Measurements from ENCODE around the gene ZRSR2. TPM values are rescaled to one million over a fixed set of nuclear protein-coding genes. Genes with fewer than 3 reads are reported as not detected.

ZRSR2 gene
- total and polyA plus RNA-seq, 2 of the 13 experiments (the other 11 are each of a cell fraction or from before 2014, with no cell fraction given), result 3.6 to 4.9 TPM

GRCh38 chrX:15853586-15854079 lies 63.3 kb downstream of the ZRSR2 start:
- intact Hi-C loops (cut with micrococcal nuclease; ENCODE audit: unreplicated experiment) (loop anchor here (10.0 kb wide), 2 partner anchors 121 to 169 kb away; no protein-coding TSS in a partner anchor), in situ Hi-C loops (cut with HindIII; ENCODE audit: extremely low pct_ligation_motif_present, low pct_unique_long_range_greater_than_20kb) (no loop called here)
- POLR2A ChIA-PET, result no interaction called here
- H3K4me2 ChIP-seq (ENCODE audit: low read depth, low read length), result peak overlapping the region; percentile 88
- no peaks in the 10 kb centered on the region for H4K20me1 ChIP-seq (ENCODE audit: insufficient read depth, low read length)
- CTCF ChIA-PET (ENCODE audit: low intra/inter-chr PET ratio, low total read pairs), result no interaction called here
- FAIRE-seq (peak; percentile 12), DNase-seq (ENCODE audit: low spot score) (no peak), ATAC-seq (no peak)
- peaks cover 22% of the 10 kb centered on the region; the same call in 1 of the 2 replicates for H3K4me1 ChIP-seq (ENCODE audit: insufficient read depth, low read length)
- H3K36me3 ChIP-seq (replicated peaks in 1 of 2; ENCODE audit: control insufficient read depth in 1 of 2, insufficient read depth in 2 of 2, low read length in 2 of 2), result no peaks in the 10 kb centered on the region
- TSS peak; percentile 64 for BruUV-seq (replicated peaks)
- no peaks in the 10 kb centered on the region for H3K9me3 ChIP-seq (ENCODE audit: low read length)
- WGBS (ENCODE audit: low lambda C conversion rate), result 18% methylated on average over 12 of the region's 14 CpGs
- peak overlapping the region; percentile 67 to 74 (median 68) for H3K4me3 ChIP-seq (replicated peaks in 1 of 3; ENCODE audit: insufficient read depth in 1 of 3, low read depth in 2 of 3, low read length in 3 of 3)
- H3K27ac ChIP-seq (ENCODE audit: extremely low read length, insufficient read depth, low read length), result peak overlapping the region; percentile 40
- peaks cover 0 to 3% of the 10 kb centered on the region in 2 experiments; a peak in 1 of 5 replicates for H3K27me3 ChIP-seq (ENCODE audit: control insufficient read depth in 1 of 2, insufficient read depth in 2 of 2, low read length in 2 of 2)
- no peak overlapping the region for H2AFZ ChIP-seq (ENCODE audit: low read length)
- no peaks in the 10 kb centered on the region for H3K79me2 ChIP-seq (ENCODE audit: insufficient read depth, low read length)
- TF ChIP-seq CREB1 (IDR thresholded peaks at IDR 0.05) (0 out of 2 replicates have a peak, but pooled peaks have one; percentile 25), CREB1 (CRISPR knock-in tag; IDR thresholded peaks at IDR 0.05) (no peak), ZBTB49 (CRISPR knock-in tag; IDR thresholded peaks at IDR 0.05; ENCODE audit: borderline replicate concordance) (no peak)
- peak overlapping the region; percentile 49 for H3K9ac ChIP-seq (ENCODE audit: insufficient read depth, low read depth, low read length)

GRCh38 chrX:15854080-15854655 lies 63.9 kb downstream of the ZRSR2 start:
- no TSS peak for BruUV-seq (replicated peaks)
- H3K27ac ChIP-seq (ENCODE audit: extremely low read length, insufficient read depth, low read length), result peak overlapping the region; percentile 40
- ChIA-PET POLR2A (interaction anchor here (1.2 kb wide), 1 partner anchor 179 kb away, joined by 4 read pairs; no protein-coding TSS in a partner anchor), CTCF (ENCODE audit: low intra/inter-chr PET ratio, low total read pairs) (no interaction called here)
- H3K9ac ChIP-seq (ENCODE audit: insufficient read depth, low read depth, low read length), result peak overlapping the region; percentile 49
- no peaks in the 10 kb centered on the region for H3K36me3 ChIP-seq (replicated peaks in 1 of 2; ENCODE audit: control insufficient read depth in 1 of 2, insufficient read depth in 2 of 2, low read length in 2 of 2)
- in situ Hi-C loops (cut with HindIII; ENCODE audit: extremely low pct_ligation_motif_present, low pct_unique_long_range_greater_than_20kb), result no loop called here
- FAIRE-seq (no peak), DNase-seq (ENCODE audit: low spot score) (peak; percentile 24), ATAC-seq (peak; percentile 74)
- peaks cover 0 to 3% of the 10 kb centered on the region in 2 experiments; a peak in 1 of 5 replicates for H3K27me3 ChIP-seq (ENCODE audit: control insufficient read depth in 1 of 2, insufficient read depth in 2 of 2, low read length in 2 of 2)
- H3K4me2 ChIP-seq (ENCODE audit: low read depth, low read length), result peak overlapping the region; percentile 88
- peaks cover 22% of the 10 kb centered on the region; the same call in 1 of the 2 replicates for H3K4me1 ChIP-seq (ENCODE audit: insufficient read depth, low read length)
- intact Hi-C loops (cut with micrococcal nuclease; ENCODE audit: unreplicated experiment), result loop anchor here (10.0 kb wide), 2 partner anchors 121 to 169 kb away; no protein-coding TSS in a partner anchor
- no peaks in the 10 kb centered on the region for H3K79me2 ChIP-seq (ENCODE audit: insufficient read depth, low read length)
- H4K20me1 ChIP-seq (ENCODE audit: insufficient read depth, low read length), result no peaks in the 10 kb centered on the region
- whole genome bisulfite sequencing (ENCODE audit: low lambda C conversion rate), result no CpG with 5 or more reads among the region's 65 CpGs
- H3K9me3 ChIP-seq (ENCODE audit: low read length), result no peaks in the 10 kb centered on the region
- H3K4me3 ChIP-seq (replicated peaks in 1 of 3; ENCODE audit: insufficient read depth in 1 of 3, low read depth in 2 of 3, low read length in 3 of 3), result peak overlapping the region; percentile 67 to 74 (median 68)
- no peak overlapping the region for H2AFZ ChIP-seq (ENCODE audit: low read length)
- TF ChIP-seq, protein P1, sequence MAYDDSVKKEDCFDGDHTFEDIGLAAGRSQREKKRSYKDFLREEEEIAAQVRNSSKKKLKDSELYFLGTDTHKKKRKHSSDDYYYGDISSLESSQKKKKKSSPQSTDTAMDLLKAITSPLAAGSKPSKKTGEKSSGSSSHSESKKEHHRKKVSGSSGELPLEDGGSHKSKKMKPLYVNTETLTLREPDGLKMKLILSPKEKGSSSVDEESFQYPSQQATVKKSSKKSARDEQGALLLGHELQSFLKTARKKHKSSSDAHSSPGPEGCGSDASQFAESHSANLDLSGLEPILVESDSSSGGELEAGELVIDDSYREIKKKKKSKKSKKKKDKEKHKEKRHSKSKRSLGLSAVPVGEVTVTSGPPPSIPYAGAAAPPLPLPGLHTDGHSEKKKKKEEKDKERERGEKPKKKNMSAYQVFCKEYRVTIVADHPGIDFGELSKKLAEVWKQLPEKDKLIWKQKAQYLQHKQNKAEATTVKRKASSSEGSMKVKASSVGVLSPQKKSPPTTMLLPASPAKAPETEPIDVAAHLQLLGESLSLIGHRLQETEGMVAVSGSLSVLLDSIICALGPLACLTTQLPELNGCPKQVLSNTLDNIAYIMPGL (CRISPR knock-in tag; IDR thresholded peaks at IDR 0.05; ENCODE audit: borderline replicate concordance in 1 of 2, low read depth in 1 of 2), result peak in 1 of 2 experiments; percentile 48; a peak in 1 of 4 replicates
- TF ChIP-seq KLF12 (CRISPR knock-in tag; IDR thresholded peaks at IDR 0.05; ENCODE audit: borderline replicate concordance) (no peak), MEIS1 (CRISPR knock-in tag; IDR thresholded peaks at IDR 0.05; ENCODE audit: borderline replicate concordance) (no peak), ZNF777 (CRISPR knock-in tag; IDR thresholded peaks at IDR 0.05) (peak; percentile 59; the same call in 1 of the 2 replicates), FOXM1 (CRISPR knock-in tag; IDR thresholded peaks at IDR 0.05) (no peak), NR2F6 (IDR thresholded peaks at IDR 0.05) (no peak), NR2F6 (CRISPR knock-in tag; IDR thresholded peaks at IDR 0.05) (no peak), SP140L (CRISPR knock-in tag; IDR thresholded peaks at IDR 0.05; ENCODE audit: borderline replicate concordance) (no peak), ZNF740 (CRISPR knock-in tag; IDR thresholded peaks at IDR 0.05) (peak; percentile 95)

All from HepG2 (cell line).